ENCODE results near the gene SLC19A1.

Gene SLC19A1

GRCh38 chr21:45542242-45542666, at the start of gene SLC19A1:
Gene SLC19A1 (minus strand): TSS chr21:45542440. CDS start chr21:45537959, 4,481 bp downstream.
- peak; percentile 47 for DNase-seq (ENCODE audit: low read depth)
- H3K4me3 ChIP-seq (ENCODE audit: control insufficient read depth, low read depth, low read length) = peak within 1 kb of the TSS; percentile 41
- TF ChIP-seq, protein P1, sequence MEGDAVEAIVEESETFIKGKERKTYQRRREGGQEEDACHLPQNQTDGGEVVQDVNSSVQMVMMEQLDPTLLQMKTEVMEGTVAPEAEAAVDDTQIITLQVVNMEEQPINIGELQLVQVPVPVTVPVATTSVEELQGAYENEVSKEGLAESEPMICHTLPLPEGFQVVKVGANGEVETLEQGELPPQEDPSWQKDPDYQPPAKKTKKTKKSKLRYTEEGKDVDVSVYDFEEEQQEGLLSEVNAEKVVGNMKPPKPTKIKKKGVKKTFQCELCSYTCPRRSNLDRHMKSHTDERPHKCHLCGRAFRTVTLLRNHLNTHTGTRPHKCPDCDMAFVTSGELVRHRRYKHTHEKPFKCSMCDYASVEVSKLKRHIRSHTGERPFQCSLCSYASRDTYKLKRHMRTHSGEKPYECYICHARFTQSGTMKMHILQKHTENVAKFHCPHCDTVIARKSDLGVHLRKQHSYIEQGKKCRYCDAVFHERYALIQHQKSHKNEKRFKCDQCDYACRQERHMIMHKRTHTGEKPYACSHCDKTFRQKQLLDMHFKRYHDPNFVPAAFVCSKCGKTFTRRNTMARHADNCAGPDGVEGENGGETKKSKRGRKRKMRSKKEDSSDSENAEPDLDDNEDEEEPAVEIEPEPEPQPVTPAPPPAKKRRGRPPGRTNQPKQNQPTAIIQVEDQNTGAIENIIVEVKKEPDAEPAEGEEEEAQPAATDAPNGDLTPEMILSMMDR (conservative IDR thresholded peaks at IDR 0.05; ENCODE audit: control insufficient read depth, insufficient read depth, low read depth, low read length) = no peak

- no peak for DNase-seq (ENCODE audit: low read depth)
- TF ChIP-seq, protein P1 (conservative IDR thresholded peaks at IDR 0.05; ENCODE audit: control insufficient read depth, insufficient read depth, low read depth, low read length) = no peak
- H3K4me3 ChIP-seq (ENCODE audit: control insufficient read depth, low read depth, low read length) = no peak overlapping the region
Measured at GRCh38 chr21:45591619-45592207, 49.5 kb upstream of the SLC19A1 start.

DNA sequence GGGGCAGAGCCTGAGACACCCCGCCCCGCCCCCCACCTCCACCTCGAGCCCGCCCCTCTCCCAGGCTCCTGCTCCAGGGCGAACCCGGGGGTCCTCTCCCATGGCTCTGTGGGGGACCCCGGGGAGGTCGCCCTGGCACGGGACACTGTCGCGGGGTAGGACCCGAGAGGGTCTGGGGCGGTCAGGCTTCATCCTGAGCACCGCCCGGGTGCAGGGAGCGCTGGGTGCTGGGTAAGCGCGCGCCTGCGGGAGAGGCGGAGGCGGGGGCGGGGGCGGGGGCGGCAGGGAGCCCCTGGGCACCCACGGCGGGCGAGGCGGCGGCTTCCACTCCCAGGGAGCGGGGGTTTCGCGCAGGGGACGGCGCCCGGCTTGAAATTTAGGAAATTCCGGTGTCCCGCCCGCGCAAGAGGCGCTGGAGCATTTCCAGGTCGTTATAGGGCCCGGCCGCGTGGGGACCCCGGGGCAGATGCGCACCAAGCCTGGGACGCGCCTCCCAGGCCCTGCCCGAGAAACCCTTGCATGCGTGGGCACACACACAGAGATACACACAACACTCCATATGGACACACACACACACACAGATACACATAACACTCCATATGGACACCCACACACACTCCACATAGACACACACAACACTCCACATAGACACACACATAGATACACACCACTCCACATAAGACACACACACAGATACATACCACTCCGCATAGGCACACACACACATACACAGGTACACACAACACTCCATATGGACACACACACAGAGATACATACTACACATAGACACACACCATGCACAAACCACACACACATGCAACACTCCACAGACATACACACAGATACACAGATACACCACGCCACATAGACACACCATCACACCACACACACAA, 48.7 kb upstream of the SLC19A1 start:
- peak overlapping the region; percentile 40 for H3K4me3 ChIP-seq (ENCODE audit: control insufficient read depth, low read depth, low read length)
- DNase-seq (ENCODE audit: low read depth) = no peak
- TF ChIP-seq, protein P1 (conservative IDR thresholded peaks at IDR 0.05; ENCODE audit: control insufficient read depth, insufficient read depth, low read depth, low read length) = no peak

- DNase-seq (ENCODE audit: low read depth) = peak; percentile 61
- TF ChIP-seq, protein P1 (conservative IDR thresholded peaks at IDR 0.05; ENCODE audit: control insufficient read depth, insufficient read depth, low read depth, low read length) = no peak
- peak overlapping the region; percentile 37 for H3K4me3 ChIP-seq (ENCODE audit: control insufficient read depth, low read depth, low read length)
Measured at GRCh38 chr21:45590246-45590725, 48.0 kb upstream of the SLC19A1 start.

DNA sequence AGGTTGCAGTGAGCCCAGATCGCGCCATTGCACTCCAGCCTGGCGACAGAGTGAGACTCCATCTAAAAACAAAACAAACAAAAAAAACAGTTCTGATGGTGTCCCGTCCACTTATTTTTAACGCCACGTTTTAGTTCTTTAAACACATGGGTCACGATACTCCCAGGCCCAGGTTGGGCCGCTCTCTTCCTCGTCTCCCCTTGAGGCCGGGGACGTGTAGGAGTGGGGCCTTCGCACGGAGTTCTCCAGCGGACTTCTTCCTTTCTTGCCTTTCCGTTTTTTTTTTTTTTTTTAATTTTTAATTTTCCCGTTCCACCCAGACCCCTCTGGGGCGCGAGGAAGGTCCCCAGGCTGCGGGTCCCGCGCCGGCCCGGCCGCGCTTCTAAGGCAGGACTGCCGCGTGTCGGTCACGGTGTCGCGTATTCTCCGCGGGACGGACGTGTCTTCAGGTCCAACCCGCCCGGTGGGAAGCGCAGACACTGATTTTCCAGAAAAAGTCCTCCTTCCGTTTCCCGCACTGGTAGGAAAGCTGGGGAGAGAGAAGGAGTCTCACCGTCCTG, 47.5 kb upstream of the SLC19A1 start:
- TF ChIP-seq, protein P1 (conservative IDR thresholded peaks at IDR 0.05; ENCODE audit: control insufficient read depth, insufficient read depth, low read depth, low read length) = no peak
- DNase-seq (ENCODE audit: low read depth) = no peak
- H3K4me3 ChIP-seq (ENCODE audit: control insufficient read depth, low read depth, low read length) = peak overlapping the region; percentile 37

GRCh38 chr21:45588871-45589491, 46.7 kb upstream of the SLC19A1 start:
- H3K4me3 ChIP-seq (ENCODE audit: control insufficient read depth, low read depth, low read length) = no peak overlapping the region
- TF ChIP-seq, protein P1 (conservative IDR thresholded peaks at IDR 0.05; ENCODE audit: control insufficient read depth, insufficient read depth, low read depth, low read length) = no peak
- DNase-seq (ENCODE audit: low read depth) = no peak

Data from fibroblast of mammary gland (primary cell).